HG03460 (cell line): ENCODE results near the gene ASB7.

Experiments
- ATAC-seq: cut with Tn5 transposase; IDR thresholded peaks from one replicate; pipeline ENCODE4 v1.9.1; 2021; ENCODE audit not compliant: unreplicated experiment

The ASB7 gene

GRCh38 chr15:100684591-100684990, 82.2 kb downstream of the ASB7 start:
- no peak for ATAC-seq

GRCh38 chr15:100686021-100686724, 83.8 kb downstream of the ASB7 start:
- no peak for ATAC-seq

- ATAC-seq: no peak
Measured at GRCh38 chr15:100686725-100687473, 84.5 kb downstream of the ASB7 start.

GRCh38 chr15:100687582-100688141, 85.3 kb downstream of the ASB7 start:
- ATAC-seq: no peak

GRCh38 chr15:100688549-100689120, 86.2 kb downstream of the ASB7 start:
- ATAC-seq: no peak

- ATAC-seq: no peak
Measured at GRCh38 chr15:100689131-100689899, 86.9 kb downstream of the ASB7 start.

- ATAC-seq: no peak
Measured at GRCh38 chr15:100690032-100690794, 87.8 kb downstream of the ASB7 start.

GRCh38 chr15:100690795-100691158, 88.4 kb downstream of the ASB7 start:
- ATAC-seq: no peak

GRCh38 chr15:100691321-100691720, 88.9 kb downstream of the ASB7 start:
- ATAC-seq: no peak

- no peak for ATAC-seq
Measured at GRCh38 chr15:100692246-100692645, 89.9 kb downstream of the ASB7 start.

- no peak for ATAC-seq
Measured at GRCh38 chr15:100692671-100693070, 90.3 kb downstream of the ASB7 start.

GRCh38 chr15:100693451-100693850, 91.1 kb downstream of the ASB7 start:
- ATAC-seq: no peak

GRCh38 chr15:100694381-100695021, 92.1 kb downstream of the ASB7 start:
- ATAC-seq: no peak

GRCh38 chr15:100695048-100695447, 92.7 kb downstream of the ASB7 start:
- no peak for ATAC-seq

- no peak for ATAC-seq
Measured at GRCh38 chr15:100696452-100696851, 94.1 kb downstream of the ASB7 start.
